IgD-negative memory B cell (primary cell): ENCODE measurements around the gene FBLN2. TPM values are rescaled to one million over a fixed set of nuclear protein-coding genes. Genes with fewer than 3 reads are reported as not detected.
A peak's percentile ranks its signal among the peaks of the same experiment; 100 is the strongest.
"Not testable (repeated sequence)": the region's sequence is repeated elsewhere in the genome, so short reads cannot be mapped to it uniquely, and the experiment has no call there.

ENCODE experiments used
- H3K27ac Mint-ChIP-seq, 3 donors: one replicate each; pipeline ENCODE4 v1.8.0; 2020 to 2022; ENCODE audit warnings: mild to moderate bottlenecking in 3 of 3, mixed read lengths in 3 of 3, moderate library complexity in 1 of 3
- H3K27me3 Mint-ChIP-seq: one replicate; pipeline ENCODE4 v1.8.0; 2021; ENCODE audit warnings: mixed read lengths
- H3K36me3 Mint-ChIP-seq: one replicate; pipeline ENCODE4 v1.8.0; 2020; ENCODE audit warnings: mild to moderate bottlenecking, mixed read lengths
- H3K4me1 Mint-ChIP-seq, 3 donors: one replicate each; pipeline ENCODE4 v1.8.0; 2020 to 2022; ENCODE audit warnings: mixed read lengths in 3 of 3, mild to moderate bottlenecking in 1 of 3
- H3K4me3 Mint-ChIP-seq, 4 donors: one replicate each; pipeline ENCODE4 v1.8.0; 2020 to 2022; ENCODE audit warnings: mild to moderate bottlenecking in 4 of 4, mixed read lengths in 4 of 4, moderate library complexity in 3 of 4
- H3K9me3 Mint-ChIP-seq, 3 donors: one replicate each; pipeline ENCODE4 v1.8.0; 2020 to 2021; ENCODE audit warnings: mixed read lengths in 3 of 3, mild to moderate bottlenecking in 1 of 3
- polyA plus RNA-seq: library from polyadenylated mRNA; unstranded; fragments of 300-500 nt; fragmentation: Illumina TruSeq; gene quantifications from one replicate; pipeline ENCODE4 v1.2.3, GENCODE V29; 2021

Gene FBLN2
- polyA plus RNA-seq, 1 donor from 2014 or later = 4.4 TPM

DNA sequence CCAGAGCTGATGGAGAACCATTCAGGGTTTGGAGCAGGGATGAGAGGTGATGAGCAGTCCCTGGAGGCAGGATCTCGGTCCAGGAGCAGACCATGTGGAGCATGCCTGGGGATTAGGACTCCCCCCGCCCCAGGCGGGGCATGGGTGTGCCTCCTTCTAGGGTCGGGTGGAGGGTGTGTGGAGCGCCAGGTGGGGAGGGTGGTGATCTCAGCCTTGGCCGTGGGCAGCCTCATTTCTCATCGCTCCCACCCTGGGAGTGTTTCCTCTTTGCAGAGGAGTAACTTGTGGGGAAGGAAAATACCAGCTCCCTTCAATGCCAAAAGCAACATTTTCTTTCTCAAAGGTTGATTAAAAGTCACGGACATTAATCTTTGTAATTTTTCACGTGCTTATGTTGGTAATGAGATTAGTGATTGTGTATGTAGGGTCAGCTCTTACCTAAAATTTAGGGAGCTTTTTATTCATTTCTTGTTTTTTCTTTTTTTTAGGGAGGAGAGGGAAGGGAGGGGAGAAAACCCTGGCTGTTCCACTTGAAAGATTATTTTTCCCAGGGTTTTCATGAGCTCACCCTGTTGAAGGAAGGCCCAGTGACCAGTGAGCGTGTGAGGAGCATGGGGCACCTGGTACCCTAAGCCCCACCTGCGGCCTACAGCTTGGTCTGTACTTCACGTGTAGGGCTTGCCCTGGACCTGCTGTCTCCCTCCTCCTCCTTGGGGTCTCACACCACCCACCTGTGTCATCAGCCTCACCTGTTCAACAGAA, 11.0 kb downstream of the FBLN2 start:
- peaks cover 0 to 2% (median 0%) of the 10 kb centered on the region in 3 donors for H3K9me3 Mint-ChIP-seq
- no peaks in the 10 kb centered on the region for H3K36me3 Mint-ChIP-seq
- H3K27ac Mint-ChIP-seq = no peak overlapping the region
- H3K4me1 Mint-ChIP-seq = peaks cover 0 to 3% (median 0%) of the 10 kb centered on the region in 3 donors
- no peak overlapping the region for H3K4me3 Mint-ChIP-seq
- peaks cover 9% of the 10 kb centered on the region for H3K27me3 Mint-ChIP-seq

DNA sequence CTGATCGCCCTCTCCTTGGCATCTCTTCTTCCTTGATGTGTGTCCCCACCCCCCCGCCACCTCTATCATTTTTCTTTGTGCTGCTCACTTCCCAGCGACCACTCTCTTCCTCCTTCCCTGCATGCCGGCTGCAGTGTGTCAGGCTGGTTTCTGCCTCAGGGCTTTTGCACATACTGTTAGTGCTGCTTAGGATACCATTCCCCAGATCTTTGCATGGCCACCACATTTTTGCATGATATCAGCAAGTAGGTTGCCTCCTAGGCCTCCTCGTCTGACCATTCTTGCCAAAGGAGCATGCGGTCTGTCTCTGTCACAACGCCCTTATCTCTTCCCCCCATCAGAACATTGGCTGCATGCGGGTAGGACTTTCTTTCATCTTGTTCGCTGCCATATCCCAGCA, 12.5 kb downstream of the FBLN2 start:
- Mint-ChIP-seq H3K4me3 (peak overlapping the region in 1 of 4 donors; percentile 44), H3K27me3 (peaks cover 9% of the 10 kb centered on the region), H3K9me3 (peaks cover 0 to 2% (median 0%) of the 10 kb centered on the region in 3 donors), H3K4me1 (peaks cover 0 to 3% (median 0%) of the 10 kb centered on the region in 3 donors), H3K27ac (no peak overlapping the region), H3K36me3 (no peaks in the 10 kb centered on the region)

DNA sequence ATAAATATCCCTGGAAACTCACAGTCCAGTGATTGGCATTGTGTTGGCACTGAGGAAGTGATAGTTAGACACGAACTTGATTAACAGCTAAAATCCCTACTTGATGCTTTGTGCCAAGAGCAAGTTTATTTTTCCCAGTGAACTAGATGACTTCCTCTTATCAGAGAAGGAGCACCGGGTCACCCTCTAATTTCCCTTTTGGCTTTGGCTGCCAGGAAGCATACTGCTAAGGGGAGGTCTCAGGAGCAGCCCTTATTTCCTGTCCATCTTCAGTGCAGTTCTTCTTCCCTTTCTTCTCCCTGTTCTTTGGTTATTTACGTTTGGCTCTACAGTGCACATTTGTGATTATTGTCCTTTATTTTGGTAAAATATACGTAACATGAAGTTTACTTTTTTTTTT, 13.0 kb downstream of the FBLN2 start:
- Mint-ChIP-seq H3K36me3 (no peaks in the 10 kb centered on the region), H3K4me1 (peaks cover 0 to 3% (median 0%) of the 10 kb centered on the region in 3 donors), H3K27ac (no peak overlapping the region), H3K4me3 (no peak overlapping the region), H3K9me3 (peaks cover 0 to 2% (median 0%) of the 10 kb centered on the region in 3 donors), H3K27me3 (peaks cover 9% of the 10 kb centered on the region)

DNA sequence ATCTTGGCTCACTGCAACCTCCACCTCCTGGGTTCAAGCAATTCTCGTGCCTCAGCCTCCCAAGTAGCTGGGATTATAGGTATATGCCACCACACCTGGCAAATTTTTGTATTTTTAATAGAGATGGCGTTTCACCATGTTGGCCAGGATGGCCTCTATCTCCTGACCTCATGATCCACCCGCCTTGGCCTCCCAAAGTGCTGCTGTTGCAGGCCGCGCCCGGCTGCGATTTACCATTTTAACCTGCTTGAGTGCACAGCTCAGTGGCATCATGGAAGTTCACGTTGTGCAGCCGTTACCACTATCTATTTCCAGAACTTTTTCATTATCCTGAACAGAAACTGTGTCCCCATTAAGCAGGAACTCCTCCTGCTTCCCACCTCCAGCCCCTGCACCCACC, 13.5 kb downstream of the FBLN2 start:
- H3K36me3 Mint-ChIP-seq, H3K9me3 Mint-ChIP-seq, H3K27me3 Mint-ChIP-seq, H3K4me1 Mint-ChIP-seq, H3K27ac Mint-ChIP-seq, H3K4me3 Mint-ChIP-seq: not testable (repeated sequence)

DNA sequence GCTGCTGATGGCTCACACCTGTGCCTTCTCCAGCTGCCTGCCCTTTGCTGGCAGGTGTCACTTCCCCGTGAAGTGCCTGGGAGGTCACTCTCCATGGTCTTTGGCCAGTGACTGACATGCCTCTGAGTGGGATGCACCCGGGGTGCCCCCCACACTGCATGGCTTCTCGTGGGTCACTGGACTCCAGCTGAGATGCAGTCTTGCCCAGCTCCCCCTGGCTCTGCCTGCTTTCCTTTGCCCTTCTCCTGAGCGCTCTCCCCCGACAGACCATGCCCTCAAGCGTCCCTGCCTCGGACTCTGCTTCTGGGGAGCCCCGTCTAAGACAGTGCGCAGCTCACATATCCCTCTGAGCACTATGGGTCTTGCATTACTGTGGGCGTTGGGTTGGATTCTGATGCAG, 14.4 kb downstream of the FBLN2 start:
- no peaks in the 10 kb centered on the region for H3K36me3 Mint-ChIP-seq
- H3K4me3 Mint-ChIP-seq = no peak overlapping the region
- H3K27ac Mint-ChIP-seq = no peak overlapping the region
- H3K9me3 Mint-ChIP-seq = no peaks in the 10 kb centered on the region
- peaks cover 0 to 2% (median 0%) of the 10 kb centered on the region in 3 donors for H3K4me1 Mint-ChIP-seq
- peaks cover 8% of the 10 kb centered on the region for H3K27me3 Mint-ChIP-seq

DNA sequence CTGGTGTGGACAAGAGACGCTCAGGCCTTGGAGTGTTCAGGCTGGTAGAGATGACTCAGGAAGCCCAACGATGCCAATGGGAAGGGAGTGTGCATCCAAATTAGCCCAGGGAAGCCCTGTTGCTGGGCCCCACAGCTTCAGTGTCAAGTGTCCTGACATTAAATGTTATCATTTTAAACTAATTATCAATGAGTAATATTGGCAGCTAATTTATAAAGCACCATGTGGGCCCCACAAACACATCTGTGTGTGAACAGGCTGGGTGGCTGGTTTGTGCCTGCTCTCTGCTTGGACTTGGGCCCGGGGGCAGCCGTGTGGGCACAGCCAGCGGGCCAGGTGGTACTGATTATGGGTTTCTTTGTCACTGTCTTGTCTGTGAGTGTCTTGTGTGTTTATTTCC, 15.0 kb downstream of the FBLN2 start:
- Mint-ChIP-seq H3K36me3 (no peaks in the 10 kb centered on the region), H3K4me1 (peaks cover 0 to 2% (median 0%) of the 10 kb centered on the region in 3 donors), H3K4me3 (no peak overlapping the region), H3K9me3 (no peaks in the 10 kb centered on the region), H3K27ac (peak overlapping the region in 1 of 3 donors; percentile 10), H3K27me3 (peaks cover 8% of the 10 kb centered on the region)

DNA sequence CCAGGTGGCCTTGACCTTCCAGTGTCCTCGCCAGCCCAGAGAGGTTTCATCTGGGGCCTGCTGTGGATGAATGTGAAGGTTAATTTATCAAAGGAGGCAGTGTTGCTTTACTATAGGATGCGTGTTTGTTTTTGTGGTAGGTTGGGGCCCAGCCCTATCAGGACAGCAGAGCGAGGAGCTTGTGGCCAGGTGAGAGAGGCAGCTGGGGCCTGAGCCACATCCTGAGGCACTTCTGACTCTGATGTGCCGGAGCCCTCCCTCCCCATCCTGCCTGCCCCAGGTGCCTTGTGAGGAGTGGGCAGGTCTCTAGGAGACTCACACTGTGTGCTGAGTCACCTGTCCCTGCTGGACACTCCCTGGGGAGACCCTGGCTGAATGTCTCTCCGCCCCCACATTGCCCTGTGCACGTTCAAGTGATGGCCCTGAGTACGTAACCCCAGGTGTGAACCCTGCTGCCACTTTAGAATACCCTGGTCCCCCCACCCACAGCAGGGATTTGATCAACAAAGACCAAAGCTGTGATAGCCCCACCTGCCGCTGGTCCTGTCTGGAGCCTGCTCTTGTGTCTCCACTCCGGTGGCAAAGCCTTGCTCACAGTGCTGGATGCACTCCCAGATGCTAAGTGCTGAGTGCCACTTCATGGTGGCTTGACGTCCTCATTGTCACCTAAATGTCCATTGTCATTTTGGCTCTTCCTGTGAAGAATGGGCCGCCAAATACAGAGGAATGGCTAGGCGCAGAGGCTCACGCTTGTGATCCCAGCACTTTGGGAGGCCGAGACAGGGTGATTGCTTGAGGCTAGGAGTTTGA, 16.0 kb downstream of the FBLN2 start:
- H3K4me3 Mint-ChIP-seq = no peak overlapping the region
- peaks cover 6% of the 10 kb centered on the region for H3K27me3 Mint-ChIP-seq
- peaks cover 0 to 2% (median 0%) of the 10 kb centered on the region in 3 donors for H3K4me1 Mint-ChIP-seq
- H3K9me3 Mint-ChIP-seq = no peaks in the 10 kb centered on the region
- no peaks in the 10 kb centered on the region for H3K36me3 Mint-ChIP-seq
- H3K27ac Mint-ChIP-seq = peak overlapping the region in 1 of 3 donors; percentile 90

DNA sequence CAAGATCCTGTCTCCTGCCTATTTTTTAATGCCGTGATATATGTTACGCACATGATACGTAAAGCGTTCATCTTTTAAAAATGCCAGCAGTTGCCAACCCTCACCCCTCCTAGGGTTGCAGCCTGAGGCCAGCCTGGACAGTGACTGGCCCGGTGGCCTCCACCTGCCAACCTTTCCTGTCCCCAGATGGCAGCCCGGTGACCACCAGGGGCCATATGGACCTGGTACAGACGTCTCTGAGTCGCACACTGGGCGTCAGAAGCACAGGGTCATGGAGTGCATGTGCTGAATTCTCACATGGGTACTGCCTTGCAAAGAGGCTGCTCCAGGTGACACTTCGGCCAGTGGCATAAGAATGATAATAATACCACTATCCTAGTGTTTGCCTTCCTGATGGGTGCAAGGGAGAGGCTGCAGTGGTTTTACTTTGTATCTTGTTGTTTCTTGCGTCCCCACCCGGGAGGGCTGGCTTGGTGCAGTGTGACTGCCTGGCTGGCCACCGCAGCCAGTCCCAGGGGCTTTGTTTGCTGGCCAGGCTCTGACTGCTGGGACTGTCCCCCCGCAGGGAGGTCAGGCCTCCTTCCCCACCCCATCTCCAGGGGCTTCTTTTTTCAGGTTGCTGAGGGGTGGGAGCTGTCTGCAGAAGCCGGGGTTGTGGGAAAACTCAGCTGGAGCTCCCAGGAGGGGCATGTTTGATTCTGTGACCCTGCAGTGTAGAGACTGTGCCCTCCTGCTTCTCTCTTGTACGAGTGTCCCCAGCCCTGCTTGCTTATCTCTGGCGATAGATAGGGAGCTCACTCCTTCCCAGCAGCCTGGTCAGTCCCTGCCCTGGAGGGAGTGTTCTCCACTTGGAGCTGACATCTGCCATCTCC, 16.9 kb downstream of the FBLN2 start:
- Mint-ChIP-seq H3K4me3 (no peak overlapping the region), H3K27ac (peak overlapping the region in 1 of 3 donors; percentile 90), H3K4me1 (no peaks in the 10 kb centered on the region), H3K36me3 (no peaks in the 10 kb centered on the region), H3K9me3 (no peaks in the 10 kb centered on the region), H3K27me3 (peaks cover 2% of the 10 kb centered on the region)

DNA sequence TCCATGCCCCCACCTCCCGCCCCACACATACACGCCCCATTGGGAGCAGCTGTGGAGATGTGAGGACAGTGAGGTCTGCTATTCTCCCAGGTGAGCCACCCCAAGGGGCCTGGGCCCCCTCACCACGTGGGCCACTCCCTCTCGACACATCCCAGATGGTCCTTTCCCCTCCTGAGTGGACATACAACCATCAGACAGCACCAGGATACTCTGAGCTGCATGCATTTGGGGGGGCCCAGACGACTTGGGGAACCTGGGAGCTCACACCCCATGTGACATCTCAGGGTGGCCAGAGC, 17.5 kb downstream of the FBLN2 start:
- no peaks in the 10 kb centered on the region for H3K4me1 Mint-ChIP-seq
- H3K27ac Mint-ChIP-seq = no peak overlapping the region
- H3K36me3 Mint-ChIP-seq = no peaks in the 10 kb centered on the region
- H3K27me3 Mint-ChIP-seq = peaks cover 2% of the 10 kb centered on the region
- no peaks in the 10 kb centered on the region for H3K9me3 Mint-ChIP-seq
- H3K4me3 Mint-ChIP-seq = no peak overlapping the region

DNA sequence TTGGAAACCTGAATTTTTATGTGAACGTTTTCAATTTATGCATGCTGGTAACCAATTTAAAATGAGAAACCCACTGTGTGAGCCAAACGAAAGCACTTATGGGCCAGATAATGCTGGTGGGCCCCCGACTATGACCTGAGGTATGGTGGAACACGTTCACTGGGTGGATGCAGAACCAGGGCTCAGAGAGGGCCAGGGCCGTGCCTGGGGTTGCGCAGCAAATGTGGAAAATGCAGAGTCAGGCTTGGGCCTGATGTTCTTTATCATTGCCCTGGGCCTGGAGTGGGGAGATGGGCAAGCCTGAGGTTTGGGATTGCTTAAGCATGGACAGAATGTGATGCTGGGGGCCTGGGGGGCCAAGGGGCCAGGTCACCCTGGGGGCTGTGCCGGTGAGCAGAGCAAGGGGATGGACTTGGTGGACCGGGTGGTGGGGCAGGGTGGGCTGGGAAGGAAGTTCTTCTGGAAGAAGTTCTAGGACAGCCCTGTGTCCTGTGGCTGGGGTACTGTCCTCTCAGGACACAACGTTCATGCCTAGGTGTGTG, 17.9 kb downstream of the FBLN2 start:
- Mint-ChIP-seq H3K36me3 (no peaks in the 10 kb centered on the region), H3K27me3 (peaks cover 2% of the 10 kb centered on the region), H3K4me3 (no peak overlapping the region), H3K27ac (no peak overlapping the region), H3K9me3 (no peaks in the 10 kb centered on the region), H3K4me1 (no peaks in the 10 kb centered on the region)

DNA sequence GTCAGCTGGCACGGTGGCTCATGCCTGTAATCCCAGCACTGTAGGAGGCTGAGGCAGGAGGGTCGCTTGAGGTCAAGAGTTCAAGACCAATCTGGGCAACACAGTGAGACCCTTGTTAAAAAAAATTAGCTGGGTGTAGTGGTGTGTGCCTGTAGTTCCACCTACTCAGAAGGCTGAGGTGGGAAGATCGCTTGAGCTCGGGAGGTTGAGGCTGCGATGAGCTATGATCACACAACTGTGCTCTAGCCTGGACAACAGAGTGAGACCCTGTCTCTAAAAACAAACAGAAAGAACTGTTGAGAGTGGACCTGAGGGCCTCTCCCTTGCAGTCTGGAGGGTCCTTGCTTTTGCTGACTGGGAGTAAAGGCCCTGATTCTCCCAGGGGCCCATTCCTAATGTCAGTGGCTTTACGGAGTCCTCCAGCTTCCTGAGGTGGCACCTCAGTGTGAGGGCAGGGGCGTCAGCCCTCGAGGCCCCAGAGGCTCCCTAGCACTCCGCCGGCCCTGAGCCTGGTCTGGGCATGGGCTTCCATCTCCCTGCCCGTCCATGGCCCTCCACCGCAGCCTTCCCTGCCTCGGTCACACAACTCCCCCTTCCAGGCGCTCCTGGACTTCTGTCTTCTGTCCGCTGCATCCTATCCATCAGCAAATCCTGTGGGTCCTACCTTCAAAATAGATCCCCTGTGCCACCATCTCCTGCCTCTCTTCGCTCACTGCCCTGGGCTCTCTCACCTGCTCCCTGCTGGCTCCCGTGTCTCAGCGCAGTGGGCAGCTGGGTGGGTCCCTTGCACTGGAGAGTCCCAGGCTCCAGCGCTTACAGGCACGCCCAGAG, 19.0 kb downstream of the FBLN2 start:
- H3K9me3 Mint-ChIP-seq = no peaks in the 10 kb centered on the region
- peaks cover 2% of the 10 kb centered on the region for H3K27me3 Mint-ChIP-seq
- H3K4me1 Mint-ChIP-seq = no peaks in the 10 kb centered on the region
- H3K4me3 Mint-ChIP-seq = no peak overlapping the region
- no peak overlapping the region for H3K27ac Mint-ChIP-seq
- no peaks in the 10 kb centered on the region for H3K36me3 Mint-ChIP-seq

DNA sequence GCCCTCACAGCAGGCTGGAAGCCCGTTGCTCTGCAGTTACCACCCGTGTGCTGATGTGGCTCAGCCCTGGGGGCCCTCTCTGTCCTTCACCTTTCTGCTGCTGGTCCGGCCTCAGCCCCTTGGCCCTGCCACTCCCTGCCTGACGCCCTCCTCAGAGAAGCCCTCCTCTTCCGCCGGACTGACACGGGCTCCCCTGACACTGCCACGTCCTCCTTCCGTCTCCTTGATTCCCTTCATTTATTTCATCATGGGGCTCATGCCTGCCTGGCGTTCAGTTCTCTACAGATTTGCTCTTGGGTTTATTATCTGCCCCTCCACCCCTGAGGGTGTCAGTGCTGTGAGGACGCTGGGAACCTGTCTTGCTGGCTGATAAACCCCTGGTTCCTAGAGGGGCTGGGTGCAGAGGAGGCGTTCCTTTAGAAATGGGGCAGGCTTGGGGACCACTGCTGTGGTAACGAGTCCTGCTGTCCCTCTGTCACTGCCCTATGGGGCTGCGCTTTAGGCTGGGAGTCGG, 19.6 kb downstream of the FBLN2 start:
- H3K4me3 Mint-ChIP-seq = no peak overlapping the region
- no peaks in the 10 kb centered on the region for H3K9me3 Mint-ChIP-seq
- no peaks in the 10 kb centered on the region for H3K36me3 Mint-ChIP-seq
- H3K27ac Mint-ChIP-seq = no peak overlapping the region
- H3K4me1 Mint-ChIP-seq = no peaks in the 10 kb centered on the region
- H3K27me3 Mint-ChIP-seq = peaks cover under 1% of the 10 kb centered on the region

DNA sequence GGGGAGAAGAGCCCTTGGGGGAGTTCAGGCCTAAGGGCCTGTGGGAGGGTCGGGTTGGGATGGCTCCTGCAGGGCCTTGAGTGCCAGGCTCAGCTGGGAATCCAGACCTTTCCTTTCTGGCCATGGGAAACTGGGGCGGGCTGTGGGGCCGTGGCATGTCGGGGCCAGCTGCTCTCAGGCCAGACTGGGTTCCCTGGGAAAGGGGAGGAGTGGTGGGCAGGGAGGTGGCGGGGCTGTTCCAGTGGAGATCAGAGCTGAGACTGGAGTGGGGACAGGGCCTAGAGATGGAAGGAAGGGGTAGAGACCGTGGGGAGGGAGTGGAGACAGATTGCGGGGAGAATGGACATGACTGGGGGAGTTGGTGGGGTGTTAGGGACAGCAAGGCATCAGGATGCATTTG, 20.3 kb downstream of the FBLN2 start:
- H3K9me3 Mint-ChIP-seq = no peaks in the 10 kb centered on the region
- H3K27ac Mint-ChIP-seq = peak overlapping the region in 1 of 3 donors; percentile 57
- H3K4me3 Mint-ChIP-seq = no peak overlapping the region
- no peaks in the 10 kb centered on the region for H3K27me3 Mint-ChIP-seq
- no peaks in the 10 kb centered on the region for H3K4me1 Mint-ChIP-seq
- no peaks in the 10 kb centered on the region for H3K36me3 Mint-ChIP-seq
